ENCODE data around the gene CHCHD6.

- TF ChIP-seq TAF1 (IDR thresholded peaks at IDR 0.05; ENCODE audit: borderline replicate concordance, low read depth, low read length) (no peak), POLR2A (IDR thresholded peaks at IDR 0.05; ENCODE audit: low read depth, low read length) (no peak), POLR2AphosphoS5 (IDR thresholded peaks at IDR 0.05; ENCODE audit: low read depth, low read length) (no peak)
These were observed 9.2 kb downstream of the CHCHD6 start for GRCh38 chr3:126713199-126713598.

All from GM12892 (cell line).